K562 (cell line): ENCODE data around the gene ZNF567. TPM values are rescaled to one million over a fixed set of nuclear protein-coding genes. Genes with fewer than 3 reads are reported as not detected.

Experiments
- ATAC-seq: fragments of 200-7000 bp; cut with Tn5 transposase; 3 replicates; pipeline ENCODE4 v1.9.1; 2020; ENCODE audit warnings: moderate library complexity
- BruUV-seq: library from RNA; stranded (reverse); fragments of 400-500 nt; replicated peaks from 2 replicates; lab custom pipeline; 2021; lab: Mats Ljungman, UMichigan
- CTCF ChIA-PET: fragments of 300-600 bp; formaldehyde crosslinking; extraction: SDS; loops from one replicate; lab custom pipeline; 2021; ENCODE audit warnings: low intra/inter-chr PET ratio; lab: Yijun Ruan, JAX
- POLR2A ChIA-PET: fragments of 300-600, 350-650 bp; sonication (Branson Sonifier 250); formaldehyde crosslinking; extraction: SDS; loops from one replicate; lab custom pipeline; 2021; ENCODE audit warnings: antibody characterized with exemption, inconsistent platforms; lab: Yijun Ruan, JAX
- DNase-seq, 4 experiments: peaks; one replicate each; pipeline versions ENCODE4 v3.0.0 to v3.0.0-alpha.2; 2011 to 2018; ENCODE audit warnings: low spot score in 3 of 4, mixed read lengths in 3 of 4; ENCODE audit errors: extremely low read depth in 1 of 4
- FAIRE-seq: peaks from 2 replicates; lab custom pipeline; 2011; peaks lifted over from hg19 to GRCh38; lab: Jason Lieb, UNC
- H2AFZ ChIP-seq: 2 replicates; pipeline ENCODE4 v1.6.0; 2011; ENCODE audit warnings: low read depth, low read length, control low read depth, inconsistent platforms
- H3K27ac ChIP-seq: fragments of 200-600 bp; 3 replicates; pipeline ENCODE4 v1.8.0; 2011; ENCODE audit warnings: low read depth, mild to moderate bottlenecking, control low read depth, inconsistent platforms, low read length, moderate library complexity, mixed read lengths; ENCODE audit errors: extremely low read depth
- H3K27me3 ChIP-seq, 2 experiments: fragments of 300-600 bp in 1 of 2; 2 replicates in 1 of 2; 3 replicates in 1 of 2; pipeline versions ENCODE4 v1.6.0 to v1.8.0; 2011; ENCODE audit warnings: inconsistent platforms in 2 of 2, low read length in 2 of 2, mild to moderate bottlenecking in 1 of 2, mixed read lengths in 1 of 2, moderate library complexity in 1 of 2; ENCODE audit not compliant: control insufficient read depth in 2 of 2, insufficient read depth in 2 of 2
- H3K36me3 ChIP-seq: fragments of 300-600 bp; 3 replicates; pipeline ENCODE4 v1.8.0; 2011; ENCODE audit warnings: mild to moderate bottlenecking, low read length, inconsistent platforms; ENCODE audit not compliant: control insufficient read depth, insufficient read depth
- H3K4me1 ChIP-seq, 2 experiments: fragments of 200-600 bp in 1 of 2; replicated peaks in 1 of 2; 2 replicates in 1 of 2; 3 replicates in 1 of 2; pipeline versions ENCODE4 v1.5.1 to v1.8.0; 2011; ENCODE audit warnings: inconsistent platforms in 2 of 2, low read length in 2 of 2, mild to moderate bottlenecking in 1 of 2, mixed read lengths in 1 of 2, moderate library complexity in 1 of 2; ENCODE audit not compliant: control insufficient read depth in 2 of 2, insufficient read depth in 2 of 2
- H3K4me2 ChIP-seq: 2 replicates; pipeline ENCODE4 v1.6.1; 2011; ENCODE audit warnings: low read length, control low read depth, inconsistent platforms, mixed read lengths; ENCODE audit not compliant: insufficient read depth
- H3K4me3 ChIP-seq: fragments of 200-600 bp; sonication (generic), shearing (Covaris generic); 2 replicates; pipeline ENCODE4 v1.5.1; 2016; ENCODE audit warnings: control low read depth, inconsistent platforms
- H3K79me2 ChIP-seq: fragments of 200-600 bp; 3 replicates; pipeline ENCODE4 v1.8.0; 2011; ENCODE audit warnings: low read length, inconsistent platforms; ENCODE audit not compliant: control insufficient read depth, insufficient read depth
- H3K9ac ChIP-seq, 2 experiments: 2 replicates each; pipeline versions ENCODE4 v1.6.0 to v1.6.1; 2011; ENCODE audit warnings: low read depth in 2 of 2, low read length in 2 of 2, control low read depth in 1 of 2, inconsistent platforms in 1 of 2, mild to moderate bottlenecking in 1 of 2, mixed read lengths in 1 of 2; ENCODE audit not compliant: insufficient read depth in 1 of 2
- H3K9me1 ChIP-seq: one replicate; pipeline ENCODE4 v1.6.0; 2011; ENCODE audit warnings: inconsistent platforms, mild to moderate bottlenecking, low read length, moderate library complexity; ENCODE audit not compliant: control insufficient read depth, insufficient read depth
- H3K9me3 ChIP-seq: replicated peaks from 2 replicates; pipeline ENCODE4 v1.5.1; 2011; ENCODE audit warnings: low read depth, low read length, inconsistent platforms; ENCODE audit not compliant: control insufficient read depth, insufficient read depth
- H4K20me1 ChIP-seq: replicated peaks from 2 replicates; pipeline ENCODE4 v1.6.1; 2011; ENCODE audit warnings: low read length, inconsistent platforms, mixed read lengths; ENCODE audit not compliant: control insufficient read depth, insufficient read depth
- CBX3 ChIP-seq, 2 experiments: IDR thresholded peaks; 1 replicate in 1 of 2; 2 replicates in 1 of 2; pipeline ENCODE4 v1.6.1; 2012; ENCODE audit warnings: inconsistent platforms in 2 of 2, low read length in 2 of 2, borderline replicate concordance in 1 of 2, control low read depth in 1 of 2
- ELK3 ChIP-seq: fragments of 450-650 bp; formaldehyde crosslinking; IDR thresholded peaks from 2 replicates; pipeline ENCODE4 v1.4.0; 2020; ENCODE audit warnings: mild to moderate bottlenecking
- MYBL2 ChIP-seq, 2 experiments: fragments of 450-650 bp in 1 of 2; sonication (generic) in 1 of 2; formaldehyde crosslinking in 1 of 2; IDR thresholded peaks; 2 replicates each; pipeline versions ENCODE4 v1.6.1 to v1.8.1; 2017 to 2022; ENCODE audit warnings: borderline replicate concordance in 1 of 2, inconsistent platforms in 1 of 2, low read depth in 1 of 2, mild to moderate bottlenecking in 1 of 2, missing genetic modification reagents in 1 of 2, moderate library complexity in 1 of 2
- ZNF75A ChIP-seq: fragments of 450-650 bp; formaldehyde crosslinking; IDR thresholded peaks from 2 replicates; pipeline ENCODE4 v1.4.0; 2020; ENCODE audit warnings: mild to moderate bottlenecking
- WGBS: fragments of 100-300 bp; shearing (Covaris generic); methylation state at CpG from one replicate; pipeline ENCODE4 v1.1.6; 2016; ENCODE audit warnings: low coverage, mixed read lengths; ENCODE audit not compliant: insufficient coverage; ENCODE audit errors: missing lambda C conversion rate; 5-methylcytosine and 5-hydroxymethylcytosine counted together
- in situ Hi-C: fragments of 300-500 bp; cut with MboI; formaldehyde crosslinking; loops from 4 replicates; pipeline ENCODE4 v1.15.0; 2018; ENCODE audit warnings: inconsistent platforms, mixed read lengths
- intact Hi-C: fragments of 100-400 bp; cut with micrococcal nuclease; formaldehyde crosslinking; loops from 2 replicates; pipeline ENCODE4 v1.14.2; 2022
- polyA plus RNA-seq, 8 experiments: library from polyadenylated mRNA; depleted of rRNA in 4 of 8; stranded (reverse) in 5 of 8; unstranded in 3 of 8; fragments of >200 nt; fragmentation: Nextera tagmentation in 2 of 8; fragmentation: Illumina TruSeq in 1 of 8; extraction: Ambion mirVana in 2 of 8; extraction: Trizol in 1 of 8; gene quantifications; 2 replicates each; pipeline versions ENCODE4 v1.2.1 to v1.2.3, GENCODE V29; 2011 to 2014; ENCODE audit warnings: inconsistent platforms in 1 of 8, missing spikeins in 1 of 8
- total RNA-seq, 7 experiments: library from RNA; depleted of rRNA in 6 of 7; stranded (reverse); fragments of >200 nt in 6 of 7; fragmentation: Illumina TruSeq in 2 of 7; extraction: Trizol in 2 of 7; gene quantifications; 2 replicates each; pipeline versions ENCODE4 v1.2.1 to v1.2.3, GENCODE V29; 2011 to 2021; ENCODE audit warnings: low replicate concordance in 1 of 7

Gene ZNF567
- total and polyA plus RNA-seq, 9 of the 15 experiments (the other 6 are each of a cell fraction or from before 2014, with no cell fraction given), result 3.1 to 11.5 (median 7.4) TPM

- H3K4me2 ChIP-seq, result no peak overlapping the region
- in situ Hi-C loops, result no loop called here
- H3K36me3 ChIP-seq, result peaks cover 66% of the 10 kb centered on the region
- no peaks in the 10 kb centered on the region for H3K9me1 ChIP-seq
- no peak overlapping the region for H3K27ac ChIP-seq
- no peak for FAIRE-seq
- no peak overlapping the region for H3K9ac ChIP-seq
- CTCF ChIA-PET, result no interaction called here
- ATAC-seq, result no peak
- no peaks in the 10 kb centered on the region for H3K27me3 ChIP-seq
- H3K4me1 ChIP-seq, result no peaks in the 10 kb centered on the region
- no TSS peak for BruUV-seq
- WGBS, result 83% methylated on average over 10 of the region's 10 CpGs
- POLR2A ChIA-PET, result no interaction called here
- no peak overlapping the region for H3K4me3 ChIP-seq
- intact Hi-C loops, result no loop called here
- H2AFZ ChIP-seq, result no peak overlapping the region
- TF ChIP-seq CBX3 (IDR thresholded peaks at IDR 0.05; ENCODE audit: borderline replicate concordance in 1 of 2, low read length in 2 of 2) (peak in 1 of 2 experiments; percentile 10; a peak in 1 of 3 replicates), ELK3 (CRISPR knock-in tag) (no peak), MYBL2 (IDR thresholded peaks at IDR 0.05; ENCODE audit: low read depth) (no peak), MYBL2 (CRISPR knock-in tag; IDR thresholded peaks at IDR 0.05; ENCODE audit: borderline replicate concordance) (no peak), ZNF75A (CRISPR knock-in tag) (peak; percentile 98)
- H4K20me1 ChIP-seq, result no peaks in the 10 kb centered on the region
- peaks cover 56% of the 10 kb centered on the region for H3K9me3 ChIP-seq
- DNase-seq, result no peak
- no peaks in the 10 kb centered on the region for H3K79me2 ChIP-seq
Measured at GRCh38 chr19:36747750-36748149, 60.3 kb downstream of the ZNF567 start.
